H1 (cell line): ENCODE results near the gene ADIPOR2. TPM values are rescaled to one million over a fixed set of nuclear protein-coding genes. Genes with fewer than 3 reads are reported as not detected.

Experiments used
- CTCF ChIA-PET: fragments of 300-600 bp; sonication (Branson Sonifier 250); formaldehyde crosslinking; loops from one replicate; lab custom pipeline; 2021; ENCODE audit not compliant: partially characterized antibody; lab: Charles Lee
- POLR2A ChIA-PET: fragments of 300-600 bp; sonication (Branson Sonifier 250); formaldehyde crosslinking; loops from one replicate; lab custom pipeline; 2021; ENCODE audit warnings: inconsistent platforms; ENCODE audit not compliant: partially characterized antibody; lab: Charles Lee
- DNase-seq, 2 experiments: peaks; one replicate each; pipeline versions ENCODE4 v3.0.0 to v3.0.0-alpha.2; 2010 to 2022; ENCODE audit warnings: low spot score in 2 of 2, low read depth in 1 of 2, mixed read lengths in 1 of 2
- FAIRE-seq: peaks from 2 replicates; lab custom pipeline; 2011; peaks lifted over from hg19 to GRCh38; lab: Jason Lieb, UNC
- H2AFZ ChIP-seq: 2 replicates; pipeline ENCODE4 v1.8.1; 2012; ENCODE audit warnings: low read length, inconsistent platforms
- H2AK5ac ChIP-seq: 2 replicates; pipeline ENCODE4 v1.6.1; 2013; ENCODE audit warnings: low read depth, low read length
- H2BK120ac ChIP-seq: replicated peaks from 2 replicates; pipeline ENCODE3; 2013; ENCODE audit warnings: low read depth, low read length, inconsistent platforms
- H2BK12ac ChIP-seq: 2 replicates; pipeline ENCODE4 v1.6.1; 2013; ENCODE audit warnings: low read depth, low read length
- H2BK15ac ChIP-seq: 2 replicates; pipeline ENCODE4 v1.6.1; 2013; ENCODE audit warnings: low read length
- H2BK20ac ChIP-seq: 2 replicates; pipeline ENCODE4 v1.6.1; 2013; ENCODE audit warnings: low read length
- H2BK5ac ChIP-seq: 2 replicates; pipeline ENCODE4 v1.6.1; 2013; ENCODE audit warnings: low read depth, low read length
- H3K14ac ChIP-seq: 2 replicates; pipeline ENCODE4 v1.6.1; 2013; ENCODE audit warnings: inconsistent platforms; ENCODE audit not compliant: insufficient read length
- H3K18ac ChIP-seq: 2 replicates; pipeline ENCODE4 v1.6.1; 2013; ENCODE audit warnings: low read length; ENCODE audit errors: extremely low read depth
- H3K23ac ChIP-seq: 2 replicates; pipeline ENCODE4 v1.6.1; 2013; ENCODE audit warnings: inconsistent platforms; ENCODE audit not compliant: insufficient read length
- H3K23me2 ChIP-seq: 2 replicates; pipeline ENCODE4 v1.6.1; 2013; ENCODE audit warnings: low read depth, low read length
- H3K27ac ChIP-seq: 2 replicates; pipeline ENCODE4 v1.6.1; 2011; ENCODE audit warnings: low read depth, low read length, inconsistent platforms
- H3K27me3 ChIP-seq, 4 experiments: replicated peaks in 1 of 4; 1 replicate in 1 of 4; 2 replicates in 3 of 4; pipeline versions ENCODE4 v1.6.1 to v1.8.1; 2011 to 2013; ENCODE audit warnings: low read length in 3 of 4, mild to moderate bottlenecking in 3 of 4, inconsistent platforms in 2 of 4, mixed read lengths in 2 of 4, moderate library complexity in 1 of 4; ENCODE audit not compliant: control insufficient read depth in 3 of 4, insufficient read depth in 3 of 4; ENCODE audit errors: extremely low read depth in 1 of 4
- H3K36me3 ChIP-seq, 4 experiments: 2 replicates each; pipeline versions ENCODE4 v1.6.1 to v1.8.1; 2011 to 2013; ENCODE audit warnings: mild to moderate bottlenecking in 4 of 4, low read length in 3 of 4, moderate library complexity in 2 of 4, control low read depth in 1 of 4, inconsistent platforms in 1 of 4; ENCODE audit not compliant: insufficient read depth in 4 of 4, control insufficient read depth in 2 of 4
- H3K4ac ChIP-seq: replicated peaks from 2 replicates; pipeline ENCODE3; 2013; ENCODE audit warnings: low read length, low read depth, mixed read lengths, inconsistent platforms; ENCODE audit not compliant: insufficient read length
- H3K4me1 ChIP-seq, 4 experiments: replicated peaks in 1 of 4; 1 replicate in 1 of 4; 2 replicates in 3 of 4; pipeline versions ENCODE4 v1.6.1 to v1.8.1; 2011 to 2013; ENCODE audit warnings: low read length in 3 of 4, inconsistent platforms in 2 of 4, mixed read lengths in 1 of 4; ENCODE audit not compliant: insufficient read depth in 4 of 4, control insufficient read depth in 3 of 4
- H3K4me2 ChIP-seq, 2 experiments: 2 replicates each; pipeline versions ENCODE4 v1.6.1 to v1.8.1; 2011 to 2013; ENCODE audit warnings: low read depth in 2 of 2, low read length in 2 of 2, control low read depth in 1 of 2, inconsistent platforms in 1 of 2, mild to moderate bottlenecking in 1 of 2; ENCODE audit not compliant: insufficient read depth in 1 of 2
- H3K4me3 ChIP-seq, 4 experiments: fragments of 200-600, 300-600 bp in 1 of 4; sonication (generic), shearing (Covaris generic), sonication (Bioruptor Twin) in 1 of 4; 2 replicates each; pipeline versions ENCODE4 v1.5.1 to v1.8.1; 2011 to 2016; ENCODE audit warnings: low read length in 4 of 4, low read depth in 3 of 4, control low read depth in 2 of 4, inconsistent platforms in 2 of 4, mild to moderate bottlenecking in 2 of 4, mixed read lengths in 1 of 4, moderate library complexity in 1 of 4; ENCODE audit not compliant: insufficient read depth in 2 of 4; ENCODE audit errors: extremely low read depth in 1 of 4
- H3K56ac ChIP-seq: replicated peaks from 2 replicates; pipeline ENCODE3; 2013; ENCODE audit warnings: low read depth, mild to moderate bottlenecking, mixed read lengths, low read length, inconsistent platforms; ENCODE audit not compliant: insufficient read length
- H3K79me1 ChIP-seq: 2 replicates; pipeline ENCODE4 v1.6.1; 2013; ENCODE audit warnings: low read depth, low read length, control low read depth
- H3K79me2 ChIP-seq, 2 experiments: 2 replicates each; pipeline versions ENCODE4 v1.6.1 to v1.8.1; 2012 to 2013; ENCODE audit warnings: low read length in 2 of 2, mild to moderate bottlenecking in 2 of 2, inconsistent platforms in 1 of 2; ENCODE audit not compliant: insufficient read depth in 2 of 2, control insufficient read depth in 1 of 2
- H3K9ac ChIP-seq, 4 experiments: replicated peaks in 1 of 4; 1 replicate in 1 of 4; 2 replicates in 3 of 4; pipeline versions ENCODE4 v1.6.1 to v1.8.1; 2011 to 2013; ENCODE audit warnings: low read depth in 3 of 4, low read length in 3 of 4, control low read depth in 2 of 4, mild to moderate bottlenecking in 2 of 4, moderate library complexity in 2 of 4, inconsistent platforms in 1 of 4; ENCODE audit errors: extremely low read depth in 1 of 4
- H3K9me3 ChIP-seq, 2 experiments: 2 replicates each; pipeline versions ENCODE4 v1.6.1 to v1.8.1; 2012 to 2013; ENCODE audit warnings: mild to moderate bottlenecking in 2 of 2, moderate library complexity in 2 of 2, control low read depth in 1 of 2, inconsistent platforms in 1 of 2, low read depth in 1 of 2, low read length in 1 of 2, mixed read lengths in 1 of 2; ENCODE audit not compliant: insufficient read depth in 2 of 2
- H4K20me1 ChIP-seq, 2 experiments: replicated peaks in 1 of 2; 2 replicates each; pipeline versions ENCODE3 to v1.8.1; 2011 to 2013; ENCODE audit warnings: inconsistent platforms in 2 of 2, low read length in 2 of 2, mild to moderate bottlenecking in 1 of 2; ENCODE audit not compliant: insufficient read depth in 2 of 2, control insufficient read depth in 1 of 2
- H4K5ac ChIP-seq: 2 replicates; pipeline ENCODE4 v1.6.1; 2013; ENCODE audit warnings: low read length, low read depth, mixed read lengths, inconsistent platforms; ENCODE audit not compliant: insufficient read length
- H4K8ac ChIP-seq: 2 replicates; pipeline ENCODE4 v1.8.0; 2013; ENCODE audit warnings: mild to moderate bottlenecking, moderate library complexity, low read length, inconsistent platforms; ENCODE audit not compliant: insufficient read depth; ENCODE audit errors: extremely low read depth
- H4K91ac ChIP-seq: replicated peaks from 2 replicates; pipeline ENCODE3; 2013; ENCODE audit warnings: low read length, mixed read lengths, inconsistent platforms; ENCODE audit not compliant: insufficient read length
- SP2 ChIP-seq: IDR thresholded peaks from 2 replicates; pipeline ENCODE4 v1.6.1; 2012; ENCODE audit warnings: mild to moderate bottlenecking, low read length, inconsistent platforms
- WGBS, 2 experiments: shearing (Covaris generic) in 1 of 2; methylation state at CpG; one replicate each; pipeline versions ENCODE4 v1.1.6 to v1.1.7; 2013 to 2015; ENCODE audit warnings: low lambda C conversion rate in 2 of 2, mixed read lengths in 2 of 2, inconsistent platforms in 1 of 2, low coverage in 1 of 2, missing lambda C conversion rate in 1 of 2; ENCODE audit not compliant: insufficient replicate concordance in 2 of 2, insufficient coverage in 1 of 2, insufficient read length in 1 of 2; ENCODE audit errors: extremely low coverage in 1 of 2, missing lambda C conversion rate in 1 of 2; 5-methylcytosine and 5-hydroxymethylcytosine counted together
- polyA plus RNA-seq, 7 experiments: library from polyadenylated mRNA; depleted of rRNA in 3 of 7; stranded (reverse) in 5 of 7; unstranded in 2 of 7; fragments of >200 nt in 5 of 7; fragments of 200-250 nt in 2 of 7; gene quantifications; 1 replicate in 5 of 7; 2 replicates in 1 of 7; 4 replicates in 1 of 7; pipeline versions ENCODE4 v1.2.1 to v1.2.3, GENCODE V29; 2011 to 2013; ENCODE audit warnings: missing spikeins in 2 of 7, mixed read lengths in 2 of 7
- total RNA-seq: library from RNA; stranded (reverse); fragmentation: NEBNext Ultra II Directional; extraction: Animal tissue kit (Norgen Biotek cat#: 25700); gene quantifications from 2 replicates; pipeline ENCODE4 v1.2.1, GENCODE V29; 2021

Gene ADIPOR2
- total and polyA plus RNA-seq, 2 of the 8 experiments (the other 6 are each of a cell fraction or from before 2014, with no cell fraction given), result 17.5 to 50.8 TPM

- no peak overlapping the region for H4K5ac ChIP-seq
- 82% methylated on average over 2 of the region's 2 CpGs; no CpG with 5 or more reads in 1 of the 2 experiments for WGBS, 2 experiments
- no peak overlapping the region for H2BK20ac ChIP-seq
- no peak overlapping the region for H3K4ac ChIP-seq
- H4K91ac ChIP-seq, result no peak overlapping the region
- POLR2A ChIA-PET, result interaction anchor here (0.7 to 1.8 kb wide), 3 partner anchors 9 to 47 kb away, joined by 3 to 10 read pairs (median 8); partner anchors contain the start of gene ADIPOR2
- no peaks in the 10 kb centered on the region for H3K23me2 ChIP-seq
- no peak for TF ChIP-seq SP2
- H3K79me2 ChIP-seq, result no peaks in the 10 kb centered on the region
- H3K9ac ChIP-seq, result no peak overlapping the region
- no peaks in the 10 kb centered on the region for H3K79me1 ChIP-seq
- no peak overlapping the region for H2BK120ac ChIP-seq
- DNase-seq (no peak), FAIRE-seq (no peak)
- H4K20me1 ChIP-seq, result no peaks in the 10 kb centered on the region
- no peak overlapping the region; the same call in 1 of the 2 replicates for H2BK15ac ChIP-seq
- no peak overlapping the region for H2AFZ ChIP-seq
- CTCF ChIA-PET, result interaction anchor here (0.7 to 1.7 kb wide), 5 partner anchors 15 to 237 kb away, joined by 3 to 6 read pairs (median 3); no protein-coding TSS in a partner anchor
- H3K27me3 ChIP-seq, result no peaks in the 10 kb centered on the region
- no peaks in the 10 kb centered on the region for H3K36me3 ChIP-seq
- no peak overlapping the region for H3K4me2 ChIP-seq
- H4K8ac ChIP-seq, result no peak overlapping the region
- H3K27ac ChIP-seq, result no peak overlapping the region
- H3K56ac ChIP-seq, result no peak overlapping the region
- H3K9me3 ChIP-seq, result no peaks in the 10 kb centered on the region
- no peak overlapping the region for H2BK5ac ChIP-seq
- no peak overlapping the region for H2AK5ac ChIP-seq
- H3K18ac ChIP-seq, result no peak overlapping the region
- H3K4me3 ChIP-seq, result no peak overlapping the region
- H3K4me1 ChIP-seq, result no peaks in the 10 kb centered on the region; a peak in 1 of 7 replicates
- no peak overlapping the region for H3K14ac ChIP-seq
- H3K23ac ChIP-seq, result no peak overlapping the region
- H2BK12ac ChIP-seq, result no peak overlapping the region
Measured at GRCh38 chr12:1681493-1681807, 9.4 kb upstream of the ADIPOR2 start.
